T-cell (primary cell): ENCODE data around the gene KRTAP9-3. TPM values are rescaled to one million over a fixed set of nuclear protein-coding genes. Genes with fewer than 3 reads are reported as not detected.
"Not testable (repeated sequence)": the region's sequence is repeated elsewhere in the genome, so short reads cannot be mapped to it uniquely, and the experiment has no call there.

Source experiments
- ATAC-seq, 4 experiments: fragments of 200-7000 bp in 3 of 4; fragments of 150-1000 bp in 1 of 4; cut with Tn5 transposase; replicated peaks in 1 of 4; 1 replicate in 3 of 4; 2 replicates in 1 of 4; pipeline ENCODE4 v1.10.0; 2021; ENCODE audit warnings: moderate library complexity in 3 of 4, mild to moderate bottlenecking in 2 of 4, moderate number of reproducible peaks in 1 of 4
- CTCF ChIA-PET, 2 donors: fragments of 300-600 bp; sonication (Branson Sonifier 250); formaldehyde crosslinking; loops; one replicate each; lab custom pipeline; 2022; ENCODE audit warnings: antibody characterized with exemption in 2 of 2; lab: Charles Lee
- POLR2A ChIA-PET, 2 donors: fragments of 300-600 bp; sonication (Branson Sonifier 250); formaldehyde crosslinking; loops; one replicate each; lab custom pipeline; 2022; ENCODE audit warnings: antibody characterized with exemption in 2 of 2; lab: Charles Lee
- DNase-seq, 35 experiments: peaks; one replicate each; pipeline versions ENCODE4 v3.0.0 to v3.0.0-alpha.2; 2013 to 2023
- H3K27ac ChIP-seq: one replicate; pipeline ENCODE4 v1.5.1; 2013; ENCODE audit warnings: low read length
- H3K27me3 ChIP-seq, 2 experiments: replicated peaks in 1 of 2; 1 replicate in 1 of 2; 2 replicates in 1 of 2; pipeline versions ENCODE4 v1.6.1 to v1.7.0; 2013; ENCODE audit warnings: low read length in 1 of 2, mixed read lengths in 1 of 2; ENCODE audit not compliant: control insufficient read depth in 2 of 2, insufficient read depth in 2 of 2; ENCODE audit errors: extremely low read depth in 1 of 2
- H3K36me3 ChIP-seq, 2 donors: 1 replicate in 1 of 2; 2 replicates in 1 of 2; pipeline versions ENCODE4 v1.6.1 to v1.7.0; 2013; ENCODE audit warnings: low read length in 1 of 2; ENCODE audit not compliant: control insufficient read depth in 2 of 2, insufficient read depth in 1 of 2; ENCODE audit errors: extremely low read depth in 1 of 2
- H3K4me1 ChIP-seq, 2 experiments: 1 replicate in 1 of 2; 2 replicates in 1 of 2; pipeline versions ENCODE4 v1.6.1 to v1.7.0; 2013; ENCODE audit warnings: low read length in 2 of 2, mixed read lengths in 1 of 2; ENCODE audit not compliant: insufficient read depth in 2 of 2, control insufficient read depth in 1 of 2; ENCODE audit errors: extremely low read depth in 1 of 2
- H3K4me3 ChIP-seq, 2 donors: 1 replicate in 1 of 2; 2 replicates in 1 of 2; pipeline versions ENCODE4 v1.5.1 to v1.7.0; 2013; ENCODE audit warnings: mild to moderate bottlenecking in 2 of 2, low read length in 1 of 2, moderate library complexity in 1 of 2; ENCODE audit not compliant: control insufficient read depth in 1 of 2; ENCODE audit errors: extremely low read depth in 1 of 2
- H3K9me3 ChIP-seq: 2 replicates; pipeline ENCODE4 v1.7.0; 2013
- H3K27ac Mint-ChIP-seq, 2 donors: one replicate each; pipeline ENCODE4 v1.8.0; 2020 to 2021; ENCODE audit warnings: mild to moderate bottlenecking in 2 of 2, mixed read lengths in 2 of 2
- H3K27me3 Mint-ChIP-seq, 2 donors: one replicate each; pipeline ENCODE4 v1.8.0; 2021 to 2022; ENCODE audit warnings: mixed read lengths in 2 of 2
- H3K36me3 Mint-ChIP-seq: one replicate; pipeline ENCODE4 v1.8.0; 2021; ENCODE audit warnings: mixed read lengths
- H3K4me1 Mint-ChIP-seq, 3 donors: one replicate each; pipeline ENCODE4 v1.8.0; 2020 to 2022; ENCODE audit warnings: mixed read lengths in 3 of 3, mild to moderate bottlenecking in 1 of 3
- H3K4me3 Mint-ChIP-seq, 3 donors: one replicate each; pipeline ENCODE4 v1.8.0; 2020 to 2022; ENCODE audit warnings: mild to moderate bottlenecking in 3 of 3, mixed read lengths in 3 of 3, moderate library complexity in 3 of 3
- H3K9me3 Mint-ChIP-seq, 3 donors: one replicate each; pipeline ENCODE4 v1.8.0; 2020 to 2022; ENCODE audit warnings: mixed read lengths in 3 of 3
- WGBS: methylation state at CpG from one replicate; pipeline ENCODE4 v1.1.5; 2013; ENCODE audit warnings: missing lambda C conversion rate; ENCODE audit not compliant: insufficient coverage; 5-methylcytosine and 5-hydroxymethylcytosine counted together
- total RNA-seq, 35 experiments: library from RNA in 6 of 35; stranded (reverse) in 6 of 35; fragments of 120-200 nt in 1 of 35; gene quantifications; one replicate each; pipeline versions ENCODE4 v1.2.1 to v1.2.4 and lab custom pipeline; 2013 to 2026

The KRTAP9-3 gene
- total RNA-seq, 5 donors from 2014 or later (not counting 1 experiment from before 2014, with no cell fraction given) = not detected

DNA sequence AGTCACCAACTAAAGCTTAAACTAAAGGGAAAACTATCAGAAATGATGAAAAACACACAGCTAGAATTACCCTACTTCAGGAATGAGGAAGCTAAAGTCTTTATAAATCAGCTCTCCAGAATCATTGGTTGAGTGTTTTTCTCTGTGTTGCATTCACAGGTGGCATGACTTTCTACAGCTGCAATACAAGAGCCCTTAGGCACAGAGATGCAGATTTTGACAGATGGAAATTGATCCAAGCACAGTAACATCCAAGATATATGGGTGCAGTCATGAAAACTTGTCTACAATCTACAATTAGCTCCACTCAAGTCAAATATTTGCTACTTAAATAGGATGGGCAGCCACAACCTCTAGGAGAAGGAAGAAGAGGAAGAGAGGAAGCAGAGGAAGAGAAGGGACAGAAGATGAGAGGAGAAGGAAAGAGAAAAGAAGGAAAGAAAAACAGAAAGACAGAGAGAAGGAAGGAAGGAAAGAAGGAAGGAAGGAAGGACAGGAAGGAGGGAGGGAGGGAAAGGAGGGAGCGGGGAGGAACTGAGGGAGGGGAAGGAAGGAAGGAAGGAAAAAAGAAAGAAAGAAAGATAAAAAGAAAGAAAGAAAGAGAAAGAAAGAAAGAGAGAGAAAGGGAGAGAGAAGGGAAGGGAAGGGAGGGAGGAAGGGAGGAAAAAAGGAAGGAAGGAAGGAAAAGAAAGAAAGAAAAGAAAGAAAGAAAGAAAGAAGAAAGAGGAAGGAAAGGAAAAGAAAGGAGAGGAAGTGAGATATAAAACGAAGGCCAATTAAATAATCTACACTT is 14.9 kb downstream of the KRTAP9-3 start:
- WGBS = 95% methylated on average over 1 of the region's 2 CpGs
- H3K27me3 Mint-ChIP-seq, H3K4me3 Mint-ChIP-seq, H3K9me3 ChIP-seq, H3K27ac ChIP-seq, H3K4me1 ChIP-seq, POLR2A ChIA-PET, ATAC-seq, H3K4me3 ChIP-seq, H3K9me3 Mint-ChIP-seq, H3K36me3 ChIP-seq, H3K36me3 Mint-ChIP-seq, DNase-seq, H3K27me3 ChIP-seq, H3K27ac Mint-ChIP-seq: not testable (repeated sequence)
- CTCF ChIA-PET = interaction anchor here in 1 of 2 donors (0.6 kb wide), 1 partner anchor 75 kb away, joined by 5 read pairs; no protein-coding TSS in a partner anchor
- peaks cover 0 to 12% (median 0%) of the 10 kb centered on the region in 3 donors for H3K4me1 Mint-ChIP-seq

DNA sequence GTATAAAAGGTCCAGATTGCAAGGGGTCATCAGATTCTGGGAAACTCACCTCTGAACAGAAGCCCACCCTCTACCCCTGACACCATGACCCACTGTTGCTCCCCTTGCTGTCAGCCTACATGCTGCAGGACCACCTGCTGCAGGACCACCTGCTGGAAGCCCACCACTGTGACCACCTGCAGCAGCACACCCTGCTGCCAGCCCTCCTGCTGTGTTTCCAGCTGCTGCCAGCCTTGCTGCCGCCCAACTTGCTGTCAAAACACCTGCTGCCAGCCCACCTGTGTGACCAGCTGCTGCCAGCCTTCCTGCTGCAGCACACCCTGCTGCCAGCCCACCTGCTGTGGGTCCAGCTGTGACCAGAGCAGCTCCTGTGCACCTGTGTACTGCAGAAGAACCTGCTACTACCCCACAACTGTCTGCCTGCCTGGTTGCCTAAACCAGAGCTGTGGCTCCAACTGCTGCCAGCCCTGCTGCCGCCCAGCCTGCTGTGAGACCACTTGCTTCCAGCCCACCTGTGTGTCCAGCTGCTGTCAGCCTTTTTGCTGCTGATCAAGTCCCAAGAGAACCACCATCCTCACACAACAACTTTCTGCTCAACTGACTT is 17.5 kb downstream of the KRTAP9-3 start, which contains the start of gene KRTAP9-4:
TSS of gene KRTAP9-4 (plus strand) at position 51 of the 604 bp plus-strand sequence. CDS start at position 85, 34 bp downstream.
- H3K9me3 ChIP-seq, H3K36me3 Mint-ChIP-seq, H3K36me3 ChIP-seq, H3K27ac Mint-ChIP-seq, H3K4me1 ChIP-seq, H3K9me3 Mint-ChIP-seq, H3K4me3 Mint-ChIP-seq, CTCF ChIA-PET, H3K4me3 ChIP-seq, ATAC-seq, H3K27me3 ChIP-seq, DNase-seq, H3K27ac ChIP-seq, POLR2A ChIA-PET: not testable (repeated sequence)
- WGBS = 57% methylated on average over 1 of the region's 2 CpGs
- Mint-ChIP-seq H3K27me3 (peaks cover 8 to 10% of the 10 kb centered on the region in 2 donors), H3K4me1 (peaks cover 0 to 12% (median 0%) of the 10 kb centered on the region in 3 donors)

DNA sequence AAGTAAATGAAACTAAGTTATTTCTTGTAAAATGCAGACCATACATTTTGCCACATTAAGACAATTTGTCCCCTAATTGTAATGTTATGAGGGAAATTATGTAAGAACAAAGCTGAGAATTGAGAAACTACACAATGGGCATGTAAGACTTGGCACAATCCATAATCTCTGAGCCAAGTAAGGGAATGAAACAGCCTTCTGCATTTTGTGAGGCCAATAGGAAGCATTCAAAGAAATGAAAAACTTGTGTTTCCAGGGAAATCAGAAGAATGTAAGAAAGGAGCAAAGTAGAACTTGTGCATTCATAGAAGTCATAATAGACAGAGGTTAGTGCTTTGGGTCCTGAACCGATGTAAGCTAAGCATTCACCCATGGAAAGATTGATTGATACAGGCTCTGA is 19.0 kb downstream of the KRTAP9-3 start:
- WGBS = no CpG with 5 or more reads among the region's 1 CpG
- no peak overlapping the region for H3K27ac Mint-ChIP-seq
- H3K9me3 Mint-ChIP-seq = no peaks in the 10 kb centered on the region
- CTCF ChIA-PET = no interaction called here
- peaks cover 13 to 16% of the 10 kb centered on the region in 2 donors for H3K27me3 Mint-ChIP-seq
- Histone ChIP-seq H3K36me3 (no peaks in the 10 kb centered on the region), H3K27me3 (peaks cover 0 to 8% of the 10 kb centered on the region in 2 experiments), H3K9me3 (no peaks in the 10 kb centered on the region), H3K4me1 (no peaks in the 10 kb centered on the region), H3K4me3 (no peak overlapping the region), H3K27ac (no peak overlapping the region)
- no peak overlapping the region for H3K4me3 Mint-ChIP-seq
- H3K4me1 Mint-ChIP-seq = peaks cover 0 to 12% (median 0%) of the 10 kb centered on the region in 3 donors
- H3K36me3 Mint-ChIP-seq = no peaks in the 10 kb centered on the region
- DNase-seq (no peak), ATAC-seq (no peak)
- POLR2A ChIA-PET = no interaction called here

DNA sequence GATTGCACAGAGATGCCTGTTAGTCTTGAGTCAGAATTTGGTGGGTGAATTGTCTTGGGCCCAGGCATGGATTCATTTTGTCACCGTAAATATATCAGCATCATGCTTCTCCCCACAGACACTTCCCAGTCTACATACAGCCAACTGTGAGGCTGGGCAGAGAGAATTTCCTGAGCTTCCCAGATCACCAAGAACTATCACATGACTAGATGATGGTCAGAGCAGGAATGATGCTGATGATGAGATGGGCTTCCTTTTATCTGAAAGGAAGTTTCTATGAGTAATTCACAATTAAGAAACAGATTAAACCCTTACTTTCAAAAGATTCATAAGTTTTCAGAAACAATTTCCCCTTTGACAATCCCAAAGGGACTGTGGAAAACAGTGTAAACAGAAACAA is 22.6 kb downstream of the KRTAP9-3 start:
- H3K9me3 ChIP-seq = no peaks in the 10 kb centered on the region
- no peak overlapping the region for H3K27ac Mint-ChIP-seq
- ATAC-seq (no peak), DNase-seq (no peak)
- no CpG with 5 or more reads among the region's 1 CpG for WGBS
- H3K4me3 Mint-ChIP-seq = no peak overlapping the region
- H3K4me1 ChIP-seq = no peaks in the 10 kb centered on the region
- H3K27ac ChIP-seq = no peak overlapping the region
- H3K27me3 ChIP-seq = peaks cover 0 to 6% of the 10 kb centered on the region in 2 experiments
- H3K27me3 Mint-ChIP-seq = peaks cover 30 to 34% of the 10 kb centered on the region in 2 donors
- POLR2A ChIA-PET = no interaction called here
- H3K9me3 Mint-ChIP-seq = no peaks in the 10 kb centered on the region
- no peaks in the 10 kb centered on the region for H3K36me3 ChIP-seq
- CTCF ChIA-PET = no interaction called here
- H3K36me3 Mint-ChIP-seq = no peaks in the 10 kb centered on the region
- peaks cover 0 to 6% (median under 1%) of the 10 kb centered on the region in 3 donors for H3K4me1 Mint-ChIP-seq
- H3K4me3 ChIP-seq = no peak overlapping the region

DNA sequence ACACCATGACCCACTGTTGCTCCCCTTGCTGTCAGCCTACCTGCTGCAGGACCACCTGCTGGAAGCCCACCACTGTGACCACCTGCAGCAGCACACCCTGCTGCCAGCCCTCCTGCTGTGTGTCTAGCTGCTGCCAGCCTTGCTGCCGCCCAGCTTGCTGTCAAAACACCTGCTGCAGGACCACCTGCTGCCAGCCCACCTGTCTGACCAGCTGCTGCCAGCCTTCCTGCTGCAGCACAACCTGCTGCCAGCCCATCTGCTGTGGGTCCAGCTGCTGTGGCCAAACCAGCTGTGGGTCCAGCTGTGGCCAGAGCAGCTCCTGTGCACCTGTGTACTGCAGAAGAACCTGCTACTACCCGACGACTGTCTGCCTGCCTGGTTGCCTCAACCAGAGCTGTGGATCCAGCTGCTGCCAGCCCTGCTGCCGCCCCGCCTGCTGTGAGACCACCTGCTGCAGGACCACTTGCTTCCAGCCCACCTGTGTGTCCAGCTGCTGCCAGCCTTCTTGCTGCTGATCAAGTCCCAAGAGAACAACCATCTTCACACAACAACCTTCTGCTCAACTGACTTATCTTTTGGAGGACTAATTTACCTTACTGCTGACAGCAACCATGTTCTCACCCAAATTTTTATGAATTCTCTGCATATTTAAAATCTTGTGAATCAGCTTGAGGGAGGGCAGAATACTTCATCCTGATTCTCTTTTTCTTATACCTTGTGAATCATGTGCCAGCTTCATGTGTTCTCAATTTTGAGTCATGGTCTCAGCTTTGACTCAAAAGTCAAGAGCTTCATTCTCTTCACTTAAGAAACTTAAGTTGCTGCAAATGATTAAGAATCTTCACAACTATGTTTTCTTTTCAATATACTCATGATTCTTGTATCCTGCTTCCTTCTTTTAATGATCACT is 23.4 kb downstream of the KRTAP9-3 start, which contains the start of gene KRTAP9-9:
TSS of gene KRTAP9-9 (plus strand) at position 4 of the 910 bp plus-strand sequence.
- DNase-seq, CTCF ChIA-PET, H3K9me3 Mint-ChIP-seq, H3K27ac Mint-ChIP-seq, H3K36me3 Mint-ChIP-seq, H3K27me3 ChIP-seq, H3K4me1 ChIP-seq, ATAC-seq, H3K4me3 ChIP-seq, POLR2A ChIA-PET, H3K36me3 ChIP-seq, H3K27ac ChIP-seq, H3K9me3 ChIP-seq, H3K4me1 Mint-ChIP-seq, H3K4me3 Mint-ChIP-seq: not testable (repeated sequence)
- 75% methylated on average over 5 of the region's 5 CpGs for WGBS
- H3K27me3 Mint-ChIP-seq = peaks cover 32% of the 10 kb centered on the region in 2 donors

DNA sequence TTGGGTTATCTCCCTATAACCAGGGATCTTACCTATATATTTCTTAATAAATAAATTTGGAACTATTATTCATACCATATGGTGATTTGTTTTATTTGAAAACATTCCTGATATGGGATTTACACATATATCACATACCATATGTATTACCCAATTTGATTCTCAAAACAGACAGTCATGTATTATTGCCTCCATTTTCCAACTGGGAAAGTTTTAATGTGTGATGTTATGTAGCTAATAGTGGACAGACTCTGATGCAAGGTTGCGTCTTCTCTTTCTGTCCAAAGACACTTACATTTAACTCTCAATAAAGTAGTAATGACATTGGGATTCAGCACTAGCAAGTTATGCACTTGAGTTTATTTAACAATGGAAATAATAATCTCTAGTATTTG is 24.0 kb downstream of the KRTAP9-3 start:
- H3K9me3 ChIP-seq = no peaks in the 10 kb centered on the region
- H3K36me3 ChIP-seq = no peaks in the 10 kb centered on the region
- no peaks in the 10 kb centered on the region for H3K9me3 Mint-ChIP-seq
- ChIA-PET CTCF (no interaction called here), POLR2A (no interaction called here)
- no CpG with 5 or more reads among the region's 1 CpG for WGBS
- no peaks in the 10 kb centered on the region for H3K4me1 ChIP-seq
- H3K27ac Mint-ChIP-seq = no peak overlapping the region
- H3K4me3 ChIP-seq = no peak overlapping the region
- H3K4me1 Mint-ChIP-seq = peaks cover 0 to 15% (median 13%) of the 10 kb centered on the region in 3 donors
- no peak for ATAC-seq
- no peak for DNase-seq
- no peak overlapping the region for H3K4me3 Mint-ChIP-seq
- peaks cover 32 to 35% of the 10 kb centered on the region in 2 donors for H3K27me3 Mint-ChIP-seq
- H3K27me3 ChIP-seq = peaks cover 0 to 6% of the 10 kb centered on the region in 2 experiments
- H3K27ac ChIP-seq = no peak overlapping the region
- no peaks in the 10 kb centered on the region for H3K36me3 Mint-ChIP-seq
